Right lung (tissue), 5 donors: Measurements from ENCODE around the gene ELK3. TPM values are rescaled to one million over a fixed set of nuclear protein-coding genes. Genes with fewer than 3 reads are reported as not detected.
"Not testable (repeated sequence)": the region's sequence is repeated elsewhere in the genome, so short reads cannot be mapped to it uniquely, and the experiment has no call there.

Experiments
- DNase-seq, 2 donors: peaks; one replicate each; pipeline ENCODE4 v3.0.0-alpha.2; 2013
- polyA plus RNA-seq, 5 donors: library from polyadenylated mRNA; unstranded; fragments of 120-200 nt; gene quantifications; one replicate each; pipeline versions ENCODE4 v1.2.1 to v1.2.3, GENCODE V29; 2013; ENCODE audit warnings: inconsistent platforms in 1 of 5, low replicate concordance in 1 of 5; ENCODE audit not compliant: insufficient read length in 5 of 5, insufficient read depth in 1 of 5

The ELK3 gene
- polyA plus RNA-seq, 5 donors, result 67.1 to 81.0 (median 78.6) TPM

- DNase-seq, result no peak
Measured at GRCh38 chr12:96302687-96303310, 108.6 kb downstream of the ELK3 start.

DNA sequence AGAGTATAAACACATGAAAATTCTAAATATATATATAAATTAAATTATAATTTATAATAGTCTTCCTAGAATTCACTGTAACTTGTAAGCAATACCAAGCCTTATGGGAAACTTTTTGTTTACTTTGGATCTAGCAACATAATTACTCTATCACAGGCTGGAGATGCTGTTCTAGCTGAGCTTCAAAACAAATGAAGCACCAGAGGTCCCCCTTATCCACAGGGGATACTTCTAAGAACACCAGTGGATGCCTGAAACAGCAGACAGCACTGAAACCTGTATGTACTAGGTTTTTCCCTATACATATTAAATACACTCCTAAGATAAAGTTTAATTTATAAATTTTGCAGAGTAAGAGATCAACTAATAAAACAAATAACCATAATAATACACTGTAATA is 109.5 kb downstream of the ELK3 start:
- DNase-seq, result no peak

- DNase-seq, result no peak
Measured at GRCh38 chr12:96305665-96306064, 111.5 kb downstream of the ELK3 start.

- DNase-seq, result no peak
Measured at GRCh38 chr12:96308881-96309280, 114.7 kb downstream of the ELK3 start.

- DNase-seq, result no peak
Measured at GRCh38 chr12:96310067-96310466, 115.9 kb downstream of the ELK3 start.

GRCh38 chr12:96311191-96311590 is 117.0 kb downstream of the ELK3 start:
- no peak for DNase-seq

GRCh38 chr12:96313606-96314005 is 119.4 kb downstream of the ELK3 start:
- no peak for DNase-seq

DNA sequence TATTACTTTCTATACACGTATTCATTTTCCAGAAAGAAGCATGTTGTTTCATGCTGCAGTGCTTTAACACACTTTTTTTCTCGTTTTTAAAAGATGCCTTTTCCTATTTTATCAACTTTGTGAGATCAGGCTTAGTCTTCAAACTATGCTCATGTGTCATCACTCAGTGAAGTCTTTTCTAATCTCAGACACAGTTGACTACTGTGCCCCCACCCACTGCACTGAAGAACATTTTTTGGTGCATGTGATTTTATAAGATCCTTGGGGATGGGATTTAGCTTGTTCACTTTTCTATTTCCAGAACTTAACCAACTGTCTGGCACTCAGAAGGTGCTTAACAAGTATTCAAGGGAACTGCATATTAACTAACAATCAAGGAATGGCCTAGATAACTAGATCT is 120.5 kb downstream of the ELK3 start:
- no peak for DNase-seq

GRCh38 chr12:96315741-96316481 is 121.7 kb downstream of the ELK3 start:
- not testable (repeated sequence) for DNase-seq

DNA sequence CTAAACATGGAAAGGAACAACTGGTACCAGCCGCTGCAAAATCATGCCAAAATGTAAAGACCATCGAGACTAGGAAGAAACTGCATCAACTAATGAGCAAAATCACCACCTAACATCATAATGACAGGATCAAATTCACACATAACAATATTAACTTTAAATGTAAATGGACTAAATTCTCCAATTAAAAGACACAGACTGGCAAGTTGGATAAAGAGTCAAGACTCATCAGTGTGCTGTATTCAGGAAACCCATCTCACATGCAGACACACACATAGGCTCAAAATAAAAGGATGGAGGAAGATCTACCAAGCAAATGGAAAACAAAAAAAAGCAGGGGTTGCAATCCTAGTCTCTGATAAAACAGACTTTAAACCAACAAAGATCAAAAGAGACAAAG is 123.6 kb downstream of the ELK3 start:
- DNase-seq, result not testable (repeated sequence)

Other genes with a start within 250 kb of the ELK3 start
- gene HAL, start 198.0 kb upstream of the ELK3 start, polyA plus RNA-seq, result 1 to 10 TPM in 2 of 5 donors, under 1 TPM in 3; 0.66 to 2.2 (median 0.70) TPM
- 100 to 1,000 TPM; 148 to 216 (median 209) TPM for gene LTA4H, start 158.8 kb upstream of the ELK3 start, polyA plus RNA-seq
- 10 to 100 TPM; 38.6 to 67.7 (median 51.6) TPM for gene CDK17, start 206.1 kb downstream of the ELK3 start, polyA plus RNA-seq